ENCODE measurements around the gene ZNF75A. TPM values are rescaled to one million over a fixed set of nuclear protein-coding genes. Genes with fewer than 3 reads are reported as not detected.

ZNF75A gene
- total and polyA plus RNA-seq, 9 of the 15 experiments (the other 6 are each of a cell fraction or from before 2014, with no cell fraction given) = 7.2 to 24.5 (median 17.1) TPM

DNA sequence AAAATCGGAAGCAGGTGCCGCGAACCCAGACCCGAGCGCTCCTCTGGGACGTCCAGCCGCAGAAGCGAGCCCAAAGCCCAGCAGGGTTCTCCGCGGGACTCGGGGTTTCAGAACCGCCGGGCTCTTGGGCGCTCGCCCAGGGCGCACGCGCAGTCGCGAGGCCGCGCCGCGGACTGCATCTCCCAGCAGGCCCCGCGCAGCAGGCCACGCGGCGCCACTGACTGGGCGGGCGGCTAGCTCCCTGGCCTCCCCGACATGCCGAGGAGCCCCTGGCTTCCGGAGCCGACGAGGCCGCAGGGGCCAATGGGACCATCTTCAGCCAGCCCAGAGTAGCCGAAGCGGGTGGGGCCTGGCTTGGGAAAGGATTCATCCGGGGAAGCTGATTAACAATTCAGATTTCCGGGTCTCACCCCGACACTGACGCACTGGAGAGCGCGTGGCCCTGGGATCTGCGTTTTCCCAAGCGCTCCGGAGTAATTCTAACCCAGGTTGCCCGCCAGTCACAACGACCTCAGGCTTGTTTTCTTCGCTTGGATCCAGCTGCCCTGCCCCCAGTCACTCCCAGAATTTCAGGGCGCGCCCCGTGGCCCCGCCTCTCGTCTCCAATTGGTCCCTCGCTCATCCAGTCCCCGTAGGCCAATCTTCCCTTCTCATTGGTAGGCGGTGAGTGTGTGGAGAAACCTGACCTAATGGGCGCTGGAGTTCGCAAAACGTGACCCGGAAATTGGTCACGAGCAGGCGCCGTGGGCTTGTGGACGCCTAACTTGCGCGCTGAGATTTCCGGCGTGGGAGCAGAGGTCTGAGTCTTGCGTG is 22.4 kb upstream of the ZNF75A start, which contains the start of gene ZNF263 (continued):
- TF ChIP-seq, protein P1, sequence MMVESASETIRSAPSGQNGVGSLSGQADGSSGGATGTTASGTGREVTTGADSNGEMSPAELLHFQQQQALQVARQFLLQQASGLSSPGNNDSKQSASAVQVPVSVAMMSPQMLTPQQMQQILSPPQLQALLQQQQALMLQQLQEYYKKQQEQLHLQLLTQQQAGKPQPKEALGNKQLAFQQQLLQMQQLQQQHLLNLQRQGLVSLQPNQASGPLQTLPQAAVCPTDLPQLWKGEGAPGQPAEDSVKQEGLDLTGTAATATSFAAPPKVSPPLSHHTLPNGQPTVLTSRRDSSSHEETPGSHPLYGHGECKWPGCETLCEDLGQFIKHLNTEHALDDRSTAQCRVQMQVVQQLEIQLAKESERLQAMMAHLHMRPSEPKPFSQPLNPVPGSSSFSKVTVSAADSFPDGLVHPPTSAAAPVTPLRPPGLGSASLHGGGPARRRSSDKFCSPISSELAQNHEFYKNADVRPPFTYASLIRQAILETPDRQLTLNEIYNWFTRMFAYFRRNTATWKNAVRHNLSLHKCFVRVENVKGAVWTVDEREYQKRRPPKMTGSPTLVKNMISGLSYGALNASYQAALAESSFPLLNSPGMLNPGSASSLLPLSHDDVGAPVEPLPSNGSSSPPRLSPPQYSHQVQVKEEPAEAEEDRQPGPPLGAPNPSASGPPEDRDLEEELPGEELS (CRISPR knock-in tag; IDR thresholded peaks at IDR 0.05; ENCODE audit: borderline replicate concordance) = no peak; the same call in 1 of the 2 replicates
- TF ChIP-seq HNRNPL (IDR thresholded peaks at IDR 0.05; ENCODE audit: low read depth, low read length) (no peak), PCBP1 (IDR thresholded peaks at IDR 0.05; ENCODE audit: low read depth, low read length, poor library complexity, severe bottlenecking) (no peak), SP2 (IDR thresholded peaks at IDR 0.05; ENCODE audit: extremely low read depth, low read depth, low read length, poor library complexity, severe bottlenecking) (no peak), AFF4 (CRISPR knock-in tag; IDR thresholded peaks at IDR 0.05) (no peak; the same call in 1 of the 2 replicates), NFIC (IDR thresholded peaks at IDR 0.05) (no peak), HDAC6 (IDR thresholded peaks at IDR 0.05; ENCODE audit: low read depth, low read length) (no peak), NCOA2 (IDR thresholded peaks at IDR 0.05; ENCODE audit: partially characterized antibody in 2 of 2) (no peak), ZZZ3 (IDR thresholded peaks at IDR 0.05) (no peak), HNRNPLL (IDR thresholded peaks at IDR 0.05; ENCODE audit: low read depth, low read length, poor library complexity, severe bottlenecking) (no peak), CEBPG (CRISPR knock-in tag; IDR thresholded peaks at IDR 0.05) (no peak; the same call in 1 of the 2 replicates), CEBPG (tag; conservative IDR thresholded peaks at IDR 0.05 in 1 of 2, IDR thresholded peaks at IDR 0.05 in 1 of 2) (no peak), ZSCAN32 (CRISPR knock-in tag; IDR thresholded peaks at IDR 0.05) (no peak), GTF2B (IDR thresholded peaks at IDR 0.05; ENCODE audit: extremely low read depth, insufficient read length) (no peak), RNF2 (IDR thresholded peaks at IDR 0.05) (peak; percentile 63), SMAD1 (IDR thresholded peaks at IDR 0.05; ENCODE audit: low read depth, low read length, partially characterized antibody) (peak; percentile 10), GTF2F1 (IDR thresholded peaks at IDR 0.05; ENCODE audit: low read depth, low read length) (no peak)
- TF ChIP-seq, protein P2, sequence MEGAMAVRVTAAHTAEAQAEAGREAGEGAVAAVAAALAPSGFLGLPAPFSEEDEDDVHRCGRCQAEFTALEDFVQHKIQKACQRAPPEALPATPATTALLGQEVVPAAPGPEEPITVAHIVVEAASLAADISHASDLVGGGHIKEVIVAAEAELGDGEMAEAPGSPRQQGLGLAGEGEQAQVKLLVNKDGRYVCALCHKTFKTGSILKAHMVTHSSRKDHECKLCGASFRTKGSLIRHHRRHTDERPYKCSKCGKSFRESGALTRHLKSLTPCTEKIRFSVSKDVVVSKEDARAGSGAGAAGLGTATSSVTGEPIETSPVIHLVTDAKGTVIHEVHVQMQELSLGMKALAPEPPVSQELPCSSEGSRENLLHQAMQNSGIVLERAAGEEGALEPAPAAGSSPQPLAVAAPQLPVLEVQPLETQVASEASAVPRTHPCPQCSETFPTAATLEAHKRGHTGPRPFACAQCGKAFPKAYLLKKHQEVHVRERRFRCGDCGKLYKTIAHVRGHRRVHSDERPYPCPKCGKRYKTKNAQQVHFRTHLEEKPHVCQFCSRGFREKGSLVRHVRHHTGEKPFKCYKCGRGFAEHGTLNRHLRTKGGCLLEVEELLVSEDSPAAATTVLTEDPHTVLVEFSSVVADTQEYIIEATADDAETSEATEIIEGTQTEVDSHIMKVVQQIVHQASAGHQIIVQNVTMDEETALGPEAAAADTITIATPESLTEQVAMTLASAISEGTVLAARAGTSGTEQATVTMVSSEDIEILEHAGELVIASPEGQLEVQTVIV (CRISPR knock-in tag; IDR thresholded peaks at IDR 0.05; ENCODE audit: borderline replicate concordance) = no peak
